ENCODE measurements around the gene FOXF1. TPM values are rescaled to one million over a fixed set of nuclear protein-coding genes. Genes with fewer than 3 reads are reported as not detected.

FOXF1 gene
- total and polyA plus RNA-seq, 7 donors: 2.5 to 74.2 (median 44.6) TPM

DNA sequence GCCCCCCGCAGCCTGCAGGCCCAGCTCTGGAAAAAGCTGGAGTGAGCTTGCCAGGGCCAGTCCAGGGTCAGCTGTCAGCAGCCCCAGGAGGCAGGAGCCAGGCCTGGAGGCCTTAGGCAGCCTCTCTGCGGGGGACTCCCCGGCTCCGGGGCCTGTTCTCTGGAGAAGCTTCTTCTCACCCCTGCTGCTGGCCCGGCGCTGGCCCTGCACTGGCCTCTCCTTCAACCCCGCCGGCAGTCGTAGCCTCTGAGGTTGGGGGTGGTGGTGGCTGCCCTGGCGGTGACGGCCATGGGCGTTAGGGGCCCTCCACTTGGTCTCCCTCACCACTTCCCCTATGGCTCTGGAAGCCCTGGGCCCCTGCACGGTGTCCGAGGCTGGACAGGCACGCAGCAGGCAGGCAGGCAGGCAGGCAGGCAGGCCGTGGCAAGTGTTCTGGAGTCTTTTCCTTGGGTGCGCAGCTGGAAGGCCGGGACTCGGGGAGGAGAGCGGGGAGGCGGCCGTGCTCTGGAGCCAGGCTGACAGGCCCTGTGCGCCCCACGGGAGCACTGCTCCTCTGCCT, 2.1 kb downstream of the FOXF1 start:
- Histone ChIP-seq H3K4me1 (peaks cover 0 to 13% (median 11%) of the 10 kb centered on the region in 4 donors), H3K4me3 (peak overlapping the region; percentile 81 to 95 (median 86)), H3K36me3 (peaks cover 15 to 40% (median 19%) of the 10 kb centered on the region in 4 donors), H3K27ac (peak overlapping the region; percentile 99 to 100 (median 99)), H3K27me3 (peaks cover 0 to 3% (median 3%) of the 10 kb centered on the region in 3 donors), H3K9me3 (no peaks in the 10 kb centered on the region)
- intact Hi-C loops (cut with DNase I): no loop called here
- peak; percentile 32 to 66 (median 44) for TF ChIP-seq POLR2AphosphoS5 (IDR thresholded peaks at IDR 0.05)
- TF ChIP-seq, protein P1, sequence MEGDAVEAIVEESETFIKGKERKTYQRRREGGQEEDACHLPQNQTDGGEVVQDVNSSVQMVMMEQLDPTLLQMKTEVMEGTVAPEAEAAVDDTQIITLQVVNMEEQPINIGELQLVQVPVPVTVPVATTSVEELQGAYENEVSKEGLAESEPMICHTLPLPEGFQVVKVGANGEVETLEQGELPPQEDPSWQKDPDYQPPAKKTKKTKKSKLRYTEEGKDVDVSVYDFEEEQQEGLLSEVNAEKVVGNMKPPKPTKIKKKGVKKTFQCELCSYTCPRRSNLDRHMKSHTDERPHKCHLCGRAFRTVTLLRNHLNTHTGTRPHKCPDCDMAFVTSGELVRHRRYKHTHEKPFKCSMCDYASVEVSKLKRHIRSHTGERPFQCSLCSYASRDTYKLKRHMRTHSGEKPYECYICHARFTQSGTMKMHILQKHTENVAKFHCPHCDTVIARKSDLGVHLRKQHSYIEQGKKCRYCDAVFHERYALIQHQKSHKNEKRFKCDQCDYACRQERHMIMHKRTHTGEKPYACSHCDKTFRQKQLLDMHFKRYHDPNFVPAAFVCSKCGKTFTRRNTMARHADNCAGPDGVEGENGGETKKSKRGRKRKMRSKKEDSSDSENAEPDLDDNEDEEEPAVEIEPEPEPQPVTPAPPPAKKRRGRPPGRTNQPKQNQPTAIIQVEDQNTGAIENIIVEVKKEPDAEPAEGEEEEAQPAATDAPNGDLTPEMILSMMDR (IDR thresholded peaks at IDR 0.05): no peak
- no peak for TF ChIP-seq POLR2A (IDR thresholded peaks at IDR 0.05)
- no peak for TF ChIP-seq EP300 (IDR thresholded peaks at IDR 0.05)
- 10 to 19% methylated on average over 24 of the region's 24 CpGs for WGBS, 2 donors
- peak; percentile 79 for DNase-seq

DNA sequence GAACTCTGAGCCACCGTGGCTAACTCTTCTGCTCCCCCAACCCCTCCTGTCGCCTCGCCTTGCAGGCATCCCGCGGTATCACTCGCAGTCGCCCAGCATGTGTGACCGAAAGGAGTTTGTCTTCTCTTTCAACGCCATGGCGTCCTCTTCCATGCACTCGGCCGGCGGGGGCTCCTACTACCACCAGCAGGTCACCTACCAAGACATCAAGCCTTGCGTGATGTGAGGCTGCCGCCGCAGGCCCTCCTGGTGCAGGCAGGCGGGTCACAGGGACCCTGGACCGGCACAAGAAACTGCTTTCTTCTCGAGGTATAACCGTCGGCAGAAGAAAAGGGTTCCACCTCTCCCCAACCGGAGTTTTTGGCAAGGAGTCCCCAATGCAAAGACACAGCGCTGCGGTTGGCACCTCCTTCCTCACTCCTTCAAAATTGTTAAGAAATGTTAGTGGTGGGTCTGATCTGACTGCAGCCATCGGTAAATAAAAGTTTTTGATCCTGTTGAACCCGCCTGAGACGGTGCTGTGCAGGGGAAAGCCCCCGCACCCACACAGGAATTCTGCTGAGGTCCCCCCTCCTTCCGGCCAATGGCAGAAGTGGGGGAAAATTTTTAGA, 2.6 kb downstream of the FOXF1 start:
- Histone ChIP-seq H3K4me1 (peaks cover 0 to 19% (median 13%) of the 10 kb centered on the region in 4 donors), H3K36me3 (peaks cover 15 to 40% (median 19%) of the 10 kb centered on the region in 4 donors), H3K27me3 (peaks cover 0 to 3% (median 3%) of the 10 kb centered on the region in 3 donors), H3K27ac (peak overlapping the region; percentile 99 to 100 (median 99)), H3K4me3 (peak overlapping the region; percentile 81 to 95 (median 86)), H3K9me3 (no peaks in the 10 kb centered on the region)
- intact Hi-C loops (cut with DNase I): no loop called here
- peak; percentile 80 for DNase-seq
- 10 to 15% methylated on average over 29 of the region's 29 CpGs for WGBS, 2 donors
- no peak for TF ChIP-seq EP300 (IDR thresholded peaks at IDR 0.05)
- peak in 3 of 4 donors; percentile 22 to 33 (median 25) for TF ChIP-seq POLR2AphosphoS5 (IDR thresholded peaks at IDR 0.05)
- no peak for TF ChIP-seq POLR2A (IDR thresholded peaks at IDR 0.05)
- TF ChIP-seq, protein P1 (IDR thresholded peaks at IDR 0.05): no peak

DNA sequence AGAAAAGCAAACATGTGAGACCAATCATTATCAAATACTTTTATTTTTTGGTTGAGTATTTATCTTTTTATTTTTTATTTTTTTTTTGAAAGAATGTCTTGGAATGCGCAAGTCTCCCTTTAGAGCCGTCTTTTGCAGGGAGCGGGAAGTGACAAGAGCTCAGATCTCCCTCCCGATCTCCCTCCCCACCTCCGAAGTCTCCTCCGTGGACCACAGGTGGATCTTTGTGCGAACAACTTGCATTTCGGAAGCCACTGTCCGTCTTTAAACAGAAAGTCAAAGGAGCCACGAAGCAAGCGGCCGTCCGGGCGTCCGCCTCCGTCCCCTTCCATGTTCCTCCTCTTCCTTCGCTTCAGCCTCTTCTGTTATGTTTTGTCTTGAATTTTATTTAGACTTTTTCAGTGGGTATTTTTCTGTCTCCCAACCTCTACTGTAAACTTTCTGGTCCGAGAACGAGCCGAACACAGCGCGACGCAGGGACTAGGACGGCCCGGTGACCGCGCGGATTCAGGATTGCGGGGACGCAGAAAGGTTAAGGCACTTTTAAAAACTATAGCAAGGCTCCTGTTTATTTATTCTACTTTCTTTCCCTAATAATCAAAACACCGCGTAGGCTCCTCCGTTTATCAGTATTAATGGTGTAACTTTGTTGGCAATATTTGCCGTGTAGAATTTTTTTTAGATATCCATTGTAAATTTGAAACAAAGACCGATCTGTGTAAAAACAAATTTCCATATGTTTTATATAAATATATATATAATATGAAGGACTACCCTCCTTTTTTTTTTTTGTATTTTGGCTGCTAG, 3.3 kb downstream of the FOXF1 start:
- WGBS, 2 donors: 15 to 23% methylated on average over 35 of the region's 35 CpGs
- Histone ChIP-seq H3K27ac (peak overlapping the region; percentile 99 to 100 (median 99)), H3K9me3 (no peaks in the 10 kb centered on the region), H3K4me3 (peak overlapping the region; percentile 81 to 95 (median 86)), H3K36me3 (peaks cover 15 to 40% (median 19%) of the 10 kb centered on the region in 4 donors), H3K4me1 (peaks cover 0 to 26% (median 19%) of the 10 kb centered on the region in 4 donors), H3K27me3 (peaks cover 0 to 3% (median 3%) of the 10 kb centered on the region in 3 donors)
- intact Hi-C loops (cut with DNase I): no loop called here
- no peak for TF ChIP-seq POLR2A (IDR thresholded peaks at IDR 0.05)
- peak in 1 of 4 donors; percentile 18 for TF ChIP-seq POLR2AphosphoS5 (IDR thresholded peaks at IDR 0.05)
- no peak for DNase-seq

GRCh38 chr16:86514481-86515376, 4.4 kb downstream of the FOXF1 start:
- Histone ChIP-seq H3K27me3 (peaks cover 0 to 3% (median 3%) of the 10 kb centered on the region in 3 donors), H3K36me3 (peaks cover 15 to 40% (median 19%) of the 10 kb centered on the region in 4 donors), H3K9me3 (no peaks in the 10 kb centered on the region), H3K4me3 (peak overlapping the region; percentile 81 to 95 (median 86)), H3K27ac (peak overlapping the region; percentile 99 to 100 (median 99)), H3K4me1 (peaks cover 0 to 37% (median 26%) of the 10 kb centered on the region in 4 donors)
- peak in 3 of 4 donors; percentile 6 to 27 (median 15) for TF ChIP-seq POLR2AphosphoS5 (IDR thresholded peaks at IDR 0.05)
- TF ChIP-seq, protein P1 (IDR thresholded peaks at IDR 0.05): no peak
- WGBS, 2 donors: 12 to 15% methylated on average over 18 of the region's 18 CpGs
- no peak for DNase-seq
- intact Hi-C loops (cut with DNase I): no loop called here
